Mesodermal cell (in vitro differentiated cells): ENCODE measurements around the gene TMEM164.

ENCODE experiments used
- H3K27ac ChIP-seq: 2 replicates; pipeline ENCODE4 v1.7.0; 2013; ENCODE audit warnings: mild to moderate bottlenecking, low read depth, low read length, moderate library complexity; ENCODE audit not compliant: severe bottlenecking
- H3K36me3 ChIP-seq: 2 replicates; pipeline ENCODE4 v1.7.1; 2013; ENCODE audit warnings: mild to moderate bottlenecking, low read length, moderate library complexity; ENCODE audit not compliant: control insufficient read depth, insufficient read depth
- H3K4me1 ChIP-seq: one replicate; pipeline ENCODE4 v1.7.1; 2013; ENCODE audit warnings: mild to moderate bottlenecking, low read length; ENCODE audit not compliant: insufficient read depth, control insufficient read depth, poor library complexity, severe bottlenecking
- H3K4me3 ChIP-seq: 2 replicates; pipeline ENCODE4 v1.7.0; 2013; ENCODE audit warnings: low read length, control low read depth, mild to moderate bottlenecking; ENCODE audit not compliant: insufficient read depth, poor library complexity, severe bottlenecking; ENCODE audit errors: extremely low read depth
- H3K9me3 ChIP-seq: 2 replicates; pipeline ENCODE4 v1.7.1; 2013; ENCODE audit warnings: mild to moderate bottlenecking, low read length, moderate library complexity; ENCODE audit not compliant: control insufficient read depth
- WGBS, 2 experiments: methylation state at CpG; one replicate each; pipeline ENCODE4 v1.1.5; 2013; ENCODE audit warnings: missing lambda C conversion rate in 2 of 2; ENCODE audit not compliant: insufficient coverage in 2 of 2; 5-methylcytosine and 5-hydroxymethylcytosine counted together

The TMEM164 gene

DNA sequence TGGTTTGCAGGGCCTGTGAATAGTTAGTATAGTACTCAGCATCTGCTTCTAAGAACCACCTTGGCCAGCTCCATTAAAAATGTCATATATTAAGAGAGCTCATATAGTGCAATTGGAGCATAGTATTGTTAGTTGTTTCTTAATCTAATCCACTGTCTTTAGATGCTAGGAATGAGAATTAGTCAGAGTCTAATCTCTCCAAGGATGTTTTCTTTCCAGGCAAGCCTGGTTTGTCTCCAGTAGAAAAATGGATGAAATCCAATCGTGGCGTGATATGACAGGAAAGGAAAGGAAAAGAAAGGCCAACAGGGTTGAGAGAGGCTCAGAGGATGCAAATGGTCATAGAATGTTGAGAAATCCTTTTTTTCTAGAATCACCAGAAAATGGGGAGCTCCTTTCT is 15.0 kb upstream of the TMEM164 start:
- WGBS, 2 experiments = no CpG with 5 or more reads among the region's 2 CpGs
- Histone ChIP-seq H3K4me1 (no peaks in the 10 kb centered on the region), H3K36me3 (no peaks in the 10 kb centered on the region), H3K27ac (no peak overlapping the region), H3K9me3 (no peaks in the 10 kb centered on the region), H3K4me3 (no peak overlapping the region)

DNA sequence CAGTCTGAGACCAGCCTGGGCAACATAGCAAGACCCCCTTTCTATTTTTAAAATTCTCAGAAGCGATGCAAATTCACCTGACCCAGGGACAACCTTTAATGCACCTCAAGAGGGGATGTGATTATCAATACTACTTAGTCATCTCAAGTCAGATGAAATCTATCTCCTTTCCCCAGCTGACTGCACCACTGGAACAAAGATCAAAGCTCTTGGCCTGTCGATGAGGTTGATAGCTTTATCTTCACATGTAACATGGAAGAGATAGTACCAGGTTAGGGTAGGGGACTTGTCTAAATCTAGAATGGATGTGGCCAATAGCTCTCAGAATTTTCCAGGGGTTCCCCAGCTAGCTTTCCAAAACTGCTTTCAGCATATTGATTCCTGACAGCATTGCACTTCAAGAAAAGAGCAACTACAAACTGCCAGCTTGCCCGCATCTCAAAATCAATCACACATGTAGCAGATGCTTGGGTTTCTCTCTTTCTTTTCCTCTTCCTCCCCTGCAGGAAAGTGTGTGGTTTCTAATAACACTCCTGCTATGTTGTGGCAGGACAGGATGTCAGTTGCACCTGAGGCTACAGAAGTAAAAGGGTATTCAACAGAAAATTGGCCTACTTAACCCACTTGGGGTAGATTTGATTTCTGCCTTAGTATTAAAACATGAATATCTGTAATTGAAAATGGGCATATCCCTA is 12.2 kb upstream of the TMEM164 start:
- H3K36me3 ChIP-seq = no peaks in the 10 kb centered on the region
- WGBS, 2 experiments = no CpG with 5 or more reads among the region's 3 CpGs
- no peaks in the 10 kb centered on the region for H3K4me1 ChIP-seq
- no peak overlapping the region for H3K4me3 ChIP-seq
- H3K9me3 ChIP-seq = no peaks in the 10 kb centered on the region
- H3K27ac ChIP-seq = no peak overlapping the region

DNA sequence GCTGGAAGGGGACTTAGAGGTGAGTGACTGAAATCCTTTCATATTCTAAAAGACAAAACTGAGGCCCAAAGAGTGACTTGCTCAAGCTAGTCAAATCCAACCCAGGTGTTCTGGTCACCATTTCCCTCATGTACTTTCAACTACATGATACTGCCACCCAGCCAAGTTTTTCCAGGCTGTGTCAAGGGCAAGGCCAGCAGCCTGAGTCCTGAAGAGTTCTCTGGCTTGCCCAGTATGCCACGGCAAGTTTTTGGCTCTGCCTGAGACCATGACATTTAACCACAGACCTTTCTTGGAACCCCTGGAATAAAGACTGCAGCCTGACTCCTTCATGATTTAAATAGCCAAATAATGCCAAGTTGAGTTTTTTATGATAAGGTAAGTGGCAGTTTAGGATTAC is 10.7 kb upstream of the TMEM164 start:
- Histone ChIP-seq H3K4me3 (no peak overlapping the region), H3K9me3 (no peaks in the 10 kb centered on the region), H3K27ac (no peak overlapping the region), H3K36me3 (no peaks in the 10 kb centered on the region), H3K4me1 (no peaks in the 10 kb centered on the region)
- 100% methylated on average over 1 of the region's 1 CpG; no CpG with 5 or more reads in 1 of the 2 experiments for WGBS, 2 experiments

DNA sequence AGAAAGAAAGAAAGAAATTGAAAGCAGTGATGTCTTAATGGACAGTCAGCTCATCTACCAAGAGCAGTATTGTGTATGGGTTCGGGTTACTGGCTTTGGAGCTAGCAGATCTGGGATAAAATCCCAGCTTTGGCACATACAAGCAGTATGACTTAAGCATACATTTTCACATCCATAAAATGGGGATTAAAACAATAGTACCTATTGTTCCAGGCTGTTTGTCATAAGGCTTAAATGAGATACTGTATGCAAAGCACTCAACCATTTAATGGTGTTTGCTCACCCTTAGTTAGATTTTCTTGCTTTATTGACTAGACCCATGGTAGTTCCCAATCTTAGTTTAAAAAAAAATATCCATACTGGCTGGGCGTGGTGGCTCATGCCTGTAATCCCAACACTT is 7.8 kb upstream of the TMEM164 start:
- Histone ChIP-seq H3K4me3 (no peak overlapping the region), H3K4me1 (no peaks in the 10 kb centered on the region), H3K9me3 (no peaks in the 10 kb centered on the region), H3K27ac (no peak overlapping the region), H3K36me3 (no peaks in the 10 kb centered on the region)
- no CpG with 5 or more reads among the region's 2 CpGs for WGBS, 2 experiments

DNA sequence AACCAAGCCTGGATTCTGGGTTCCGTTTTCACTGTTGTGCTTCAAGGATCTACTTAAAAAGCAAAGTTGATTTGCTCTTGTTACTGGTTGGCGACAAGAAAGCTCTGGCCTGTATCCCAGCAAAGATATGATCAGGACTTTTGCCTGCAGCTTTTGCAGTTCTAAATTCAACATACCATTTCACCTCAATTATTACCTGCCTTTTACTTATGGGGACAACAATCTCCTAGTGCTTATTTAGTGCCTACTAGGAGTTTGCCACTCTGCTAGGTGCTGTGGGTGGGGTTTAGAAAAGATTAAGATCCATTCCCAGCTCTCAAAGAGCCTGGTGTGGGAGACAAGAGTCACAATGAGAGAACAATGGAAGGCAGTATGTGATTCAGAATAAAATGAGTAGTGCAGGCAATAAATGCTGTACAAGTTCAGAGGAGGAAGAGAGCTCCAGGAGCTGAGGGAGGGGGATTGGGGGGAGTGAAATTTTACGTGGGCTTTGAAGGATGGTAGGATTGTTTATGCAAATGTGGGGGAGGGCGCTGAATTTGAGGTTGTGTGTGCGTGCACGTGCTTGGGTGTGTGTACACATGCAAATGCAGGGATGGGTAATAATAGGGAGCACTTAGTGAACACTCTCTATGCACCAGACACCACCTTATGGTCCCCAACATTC is 5.0 kb upstream of the TMEM164 start:
- WGBS, 2 experiments = 70 to 71% methylated on average over 1 to 2 of the region's 6 CpGs
- Histone ChIP-seq H3K27ac (peak overlapping the region; percentile 2), H3K9me3 (no peaks in the 10 kb centered on the region)

DNA sequence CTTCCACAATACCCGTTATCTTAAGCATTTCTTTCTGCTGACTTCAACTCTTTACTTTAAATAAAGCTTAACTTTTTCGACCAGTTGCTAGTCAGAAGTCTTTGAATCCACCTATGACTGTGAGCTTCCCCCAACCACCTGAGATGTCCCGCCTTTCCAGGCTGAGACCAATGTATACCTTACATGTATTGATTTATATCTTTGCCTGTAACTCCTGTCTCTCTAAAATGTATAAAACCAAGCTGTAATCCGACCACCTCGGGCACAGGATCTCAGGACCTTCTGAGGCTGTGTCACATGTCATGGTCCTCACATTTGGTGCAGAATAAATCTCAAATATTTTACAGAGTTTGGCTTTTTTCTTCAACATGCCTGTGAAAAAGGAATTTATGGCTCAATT is 2.9 kb upstream of the TMEM164 start:
- Histone ChIP-seq H3K4me3 (no peak overlapping the region), H3K4me1 (peaks cover 9% of the 10 kb centered on the region), H3K36me3 (no peaks in the 10 kb centered on the region), H3K27ac (no peak overlapping the region), H3K9me3 (no peaks in the 10 kb centered on the region)
- WGBS, 2 experiments = no CpG with 5 or more reads among the region's 5 CpGs

More for the DNA sequence above, 5.0 kb upstream of the TMEM164 start:
- Histone ChIP-seq H3K4me3 (no peak overlapping the region), H3K36me3 (no peaks in the 10 kb centered on the region), H3K4me1 (no peaks in the 10 kb centered on the region)

DNA sequence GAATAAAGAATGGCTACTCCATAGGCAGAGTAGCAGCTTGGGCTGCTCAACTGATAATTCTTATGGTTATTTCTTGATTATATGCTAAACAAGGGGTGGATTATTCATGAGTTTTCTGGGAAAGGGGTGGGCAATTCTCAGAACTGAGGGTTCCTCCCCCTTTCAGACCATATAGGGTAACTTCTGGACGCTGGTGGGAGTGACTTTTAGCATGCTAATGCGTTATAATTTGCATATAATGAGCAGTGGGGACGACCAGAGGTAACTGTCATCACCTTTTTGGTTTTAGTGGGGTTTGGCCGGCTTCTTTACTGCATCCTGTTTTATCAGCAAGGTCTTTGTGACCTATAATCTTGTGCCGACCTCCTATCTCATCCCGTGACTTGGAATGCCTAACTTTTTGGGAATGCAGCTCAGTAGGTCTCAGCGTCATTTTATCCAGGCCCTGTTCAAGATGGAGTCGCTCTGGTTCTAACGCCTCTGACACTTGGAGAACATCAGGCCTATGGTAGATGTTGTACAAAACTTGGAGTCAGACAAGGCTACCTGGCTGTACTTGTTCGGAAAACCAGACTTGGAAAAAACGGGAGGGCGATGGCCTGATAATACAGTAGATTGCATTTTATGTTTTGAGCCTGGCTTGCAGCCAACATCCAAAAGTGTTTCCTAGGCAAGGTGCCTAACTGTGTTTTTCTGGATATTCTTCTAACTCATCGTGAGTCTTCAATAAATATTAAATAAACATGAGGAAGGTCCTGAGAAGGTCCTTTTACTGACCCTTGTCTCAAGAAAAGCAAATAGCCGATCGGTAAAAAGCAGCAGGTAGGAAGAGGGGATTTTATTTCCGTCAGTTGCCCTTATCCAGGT is 1.8 kb upstream of the TMEM164 start:
- Histone ChIP-seq H3K27ac (no peak overlapping the region), H3K9me3 (no peaks in the 10 kb centered on the region), H3K4me3 (no peak overlapping the region), H3K4me1 (peaks cover 16% of the 10 kb centered on the region), H3K36me3 (peaks cover 7% of the 10 kb centered on the region)
- WGBS, 2 experiments = 88 to 99% methylated on average over 5 to 8 of the region's 16 CpGs

DNA sequence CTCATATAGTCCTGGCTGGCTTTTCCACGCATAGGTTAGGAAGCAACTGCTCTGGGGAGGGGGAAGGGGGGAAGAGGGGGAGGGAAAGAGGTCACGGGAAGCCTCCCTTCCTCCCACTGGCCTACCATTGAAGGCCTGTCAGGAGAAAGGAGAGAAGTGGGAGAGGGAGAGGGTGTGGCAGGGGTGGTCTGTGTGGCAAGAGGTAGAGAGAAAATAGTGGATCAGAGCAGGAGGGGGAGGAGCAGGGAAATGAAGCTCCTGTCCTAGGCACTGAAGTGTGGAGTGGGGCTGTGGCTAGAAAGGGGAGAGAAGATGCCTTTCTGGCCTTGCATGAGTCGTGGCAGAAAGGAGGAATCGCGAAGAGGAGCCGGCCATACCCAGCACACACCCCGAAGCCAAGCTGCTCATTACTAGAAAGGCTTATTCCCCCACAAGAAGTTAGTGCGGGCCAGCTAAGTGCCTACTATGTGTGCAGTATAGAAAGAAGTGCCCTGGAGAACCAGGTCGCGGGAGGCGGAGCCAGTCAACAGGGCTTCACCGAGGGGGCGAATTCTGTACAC is 1.1 kb upstream of the TMEM164 start:
- Histone ChIP-seq H3K27ac (peak overlapping the region; percentile 72), H3K4me1 (peaks cover 23% of the 10 kb centered on the region), H3K4me3 (peak overlapping the region; percentile 48), H3K9me3 (no peaks in the 10 kb centered on the region), H3K36me3 (peaks cover 7% of the 10 kb centered on the region)
- 0 to 4% methylated on average over 3 to 5 of the region's 13 CpGs for WGBS, 2 experiments

DNA sequence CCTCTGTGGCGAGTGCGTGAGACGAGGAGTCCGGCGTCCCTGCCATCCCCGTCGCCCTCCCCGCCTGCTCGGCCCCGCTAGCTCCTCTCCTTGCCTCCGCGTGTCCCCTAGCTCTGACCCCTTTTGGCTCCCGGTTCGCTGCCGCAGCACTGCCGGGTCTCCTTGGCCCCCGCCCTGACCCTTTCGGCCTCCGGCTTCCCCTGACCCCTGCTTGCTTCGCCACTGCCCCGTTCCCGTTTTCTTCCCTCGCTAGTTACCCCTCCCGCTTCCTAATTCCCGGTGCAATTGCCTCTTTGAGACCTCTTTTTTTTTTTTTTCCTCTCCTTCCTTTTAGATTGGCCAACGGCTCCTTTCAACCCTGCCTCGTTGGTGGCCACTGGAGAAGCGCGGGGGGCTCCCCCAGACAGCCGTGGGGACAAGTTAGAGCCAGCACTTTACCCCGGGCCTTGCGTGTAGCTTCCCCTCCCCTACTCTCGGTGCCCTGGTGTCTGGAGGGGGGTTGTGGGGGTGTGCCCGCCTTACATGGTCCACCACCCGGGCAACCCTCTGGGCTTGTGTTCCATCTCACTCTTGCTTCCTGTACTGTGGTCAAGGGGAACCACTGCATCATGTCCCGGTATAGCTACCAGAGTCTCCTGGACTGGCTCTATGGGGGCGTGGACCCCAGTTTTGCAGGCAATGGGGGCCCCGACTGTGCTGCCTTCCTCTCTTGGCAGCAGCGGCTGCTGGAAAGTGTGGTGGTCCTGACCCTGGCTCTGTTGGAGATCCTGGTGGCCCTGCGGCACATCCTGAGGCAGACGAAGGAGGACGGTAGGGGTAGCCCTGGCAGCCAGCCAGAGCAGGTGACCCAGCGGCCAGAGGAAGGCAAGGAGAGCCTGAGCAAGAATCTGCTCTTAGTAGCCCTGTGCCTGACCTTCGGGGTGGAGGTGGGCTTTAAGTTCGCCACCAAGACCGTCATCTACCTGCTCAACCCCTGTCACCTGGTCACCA is 548 bp downstream of the TMEM164 start:
- 13 to 16% methylated on average over 6 to 21 of the region's 46 CpGs for WGBS, 2 experiments
- H3K27ac ChIP-seq = peak overlapping the region; percentile 72

DNA sequence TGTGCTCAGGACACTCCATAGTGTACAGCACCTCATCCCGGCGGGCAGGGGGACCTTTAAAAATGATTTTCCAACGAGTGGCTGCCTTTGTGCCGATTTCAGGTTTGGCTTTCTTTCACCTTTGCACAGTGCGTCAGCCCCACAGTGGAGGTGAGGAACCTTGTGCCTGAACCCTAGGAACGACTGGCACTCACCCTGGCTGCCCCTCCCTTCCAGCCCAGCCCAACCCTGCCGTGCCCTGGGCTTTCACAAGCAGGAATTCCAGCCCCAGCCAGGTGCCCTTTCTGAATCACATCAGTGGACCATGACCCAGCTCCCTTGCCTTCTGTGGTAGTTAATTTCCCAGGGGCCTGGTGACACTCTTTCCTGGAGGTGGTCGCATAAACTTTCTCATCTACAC is 1.3 kb downstream of the TMEM164 start:
- Histone ChIP-seq H3K27ac (no peak overlapping the region), H3K9me3 (no peaks in the 10 kb centered on the region)
- WGBS, 2 experiments = 60 to 95% methylated on average over 1 to 3 of the region's 8 CpGs

More for the DNA sequence above, 548 bp downstream of the TMEM164 start:
- Histone ChIP-seq H3K36me3 (peaks cover 7% of the 10 kb centered on the region), H3K4me3 (peak overlapping the region; percentile 48), H3K4me1 (peaks cover 40% of the 10 kb centered on the region), H3K9me3 (no peaks in the 10 kb centered on the region)

More for the DNA sequence above, 1.3 kb downstream of the TMEM164 start:
- H3K36me3 ChIP-seq = peaks cover 7% of the 10 kb centered on the region
- H3K4me3 ChIP-seq = peak overlapping the region; percentile 48
- peaks cover 41% of the 10 kb centered on the region for H3K4me1 ChIP-seq
